NCI-H69 (cell line): ENCODE data around the gene RNF13.
"Not testable (repeated sequence)": the region's sequence is repeated elsewhere in the genome, so short reads cannot be mapped to it uniquely, and the experiment has no call there.

Experiments used
- DNase-seq: peaks from one replicate; lab custom pipeline; 2025; lab: John Stamatoyannopoulos, UW

The RNF13 gene

GRCh38 chr3:149801195-149801594 lies 11.8 kb upstream of the RNF13 start:
- no peak for DNase-seq

GRCh38 chr3:149801639-149802038 lies 11.4 kb upstream of the RNF13 start:
- no peak for DNase-seq

GRCh38 chr3:149806171-149806778 lies 6.7 kb upstream of the RNF13 start:
- DNase-seq: no peak

GRCh38 chr3:149808209-149808829 lies 4.7 kb upstream of the RNF13 start:
- peak; percentile 64 for DNase-seq

GRCh38 chr3:149809699-149810098 lies 3.3 kb upstream of the RNF13 start:
- no peak for DNase-seq

GRCh38 chr3:149810846-149811245 lies 2.2 kb upstream of the RNF13 start:
- no peak for DNase-seq

- no peak for DNase-seq
Measured at GRCh38 chr3:149812165-149812605, 830 bp upstream of the RNF13 start.

GRCh38 chr3:149813367-149814281 lies 609 bp downstream of the RNF13 start:
- DNase-seq: peak; percentile 57

- no peak for DNase-seq
Measured at GRCh38 chr3:149815321-149815720, 2.3 kb downstream of the RNF13 start.

GRCh38 chr3:149815728-149816127 lies 2.7 kb downstream of the RNF13 start:
- no peak for DNase-seq

GRCh38 chr3:149816311-149816710 lies 3.3 kb downstream of the RNF13 start:
- DNase-seq: no peak

GRCh38 chr3:149816986-149817385 lies 4.0 kb downstream of the RNF13 start:
- no peak for DNase-seq

GRCh38 chr3:149819432-149819831 lies 6.4 kb downstream of the RNF13 start:
- no peak for DNase-seq

GRCh38 chr3:149820183-149820582 lies 7.2 kb downstream of the RNF13 start:
- no peak for DNase-seq

GRCh38 chr3:149826636-149827035 lies 13.6 kb downstream of the RNF13 start:
- DNase-seq: no peak

GRCh38 chr3:149828390-149828789 lies 15.4 kb downstream of the RNF13 start:
- no peak for DNase-seq

GRCh38 chr3:149829631-149830030 lies 16.6 kb downstream of the RNF13 start:
- not testable (repeated sequence) for DNase-seq

- DNase-seq: no peak
Measured at GRCh38 chr3:149830902-149831301, 17.9 kb downstream of the RNF13 start.

- no peak for DNase-seq
Measured at GRCh38 chr3:149831321-149831720, 18.3 kb downstream of the RNF13 start.

- DNase-seq: no peak
Measured at GRCh38 chr3:149832086-149832485, 19.1 kb downstream of the RNF13 start.

GRCh38 chr3:149833241-149833640 lies 20.2 kb downstream of the RNF13 start:
- DNase-seq: no peak

- not testable (repeated sequence) for DNase-seq
Measured at GRCh38 chr3:149838491-149838890, 25.5 kb downstream of the RNF13 start.

- not testable (repeated sequence) for DNase-seq
Measured at GRCh38 chr3:149839469-149839868, 26.5 kb downstream of the RNF13 start.
